ENCODE measurements around the gene LYSMD2. TPM values are rescaled to one million over a fixed set of nuclear protein-coding genes. Genes with fewer than 3 reads are reported as not detected.

Gene LYSMD2
- total RNA-seq, 2 donors from 2014 or later = 7.6 to 8.5 TPM

DNA sequence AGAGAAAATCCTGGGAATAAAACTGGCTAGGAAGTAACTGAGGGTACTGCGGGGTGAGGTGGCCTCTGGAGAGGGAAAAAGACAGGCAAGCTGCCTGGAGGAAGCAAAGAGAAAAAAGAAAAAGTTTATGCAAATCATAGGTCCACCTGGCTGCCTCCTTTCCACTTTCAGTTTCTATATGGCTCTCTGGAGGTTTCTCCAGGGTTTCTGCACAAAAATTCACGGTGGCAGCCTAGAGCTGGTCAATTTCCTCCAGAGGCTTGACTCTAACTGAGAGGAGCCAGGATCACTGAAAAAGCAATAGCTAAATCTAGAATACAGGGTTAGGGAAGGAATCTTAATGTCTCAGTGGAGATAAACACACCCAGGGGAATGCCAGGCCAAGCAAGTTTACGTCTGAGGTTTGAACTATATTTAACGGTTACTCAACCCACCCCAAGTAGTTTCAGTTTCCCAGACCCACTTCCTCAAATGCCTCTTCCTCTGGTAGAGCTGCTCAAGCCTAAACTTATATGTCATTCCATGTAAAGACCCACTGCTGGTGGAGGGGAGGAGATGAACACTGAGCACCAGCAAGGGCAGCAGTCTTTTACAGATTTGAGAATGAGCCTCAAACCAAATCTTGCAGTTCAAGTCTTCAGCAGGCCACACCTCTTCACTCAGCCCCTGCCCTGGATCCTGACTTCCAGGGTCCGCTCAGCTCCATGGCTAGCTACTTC, 5.7 kb downstream of the LYSMD2 start:
- peak; percentile 59 for DNase-seq (ENCODE audit: low spot score)
- Histone ChIP-seq H3K4me3 (peak overlapping the region in 1 of 2 donors; percentile 27), H3K9me3 (no peaks in the 10 kb centered on the region), H3K4me1 (peaks cover 0 to 40% of the 10 kb centered on the region in 2 donors), H3K36me3 (no peaks in the 10 kb centered on the region), H3K27ac (peak overlapping the region; percentile 57 to 70), H3K27me3 (no peaks in the 10 kb centered on the region)
- TF ChIP-seq, protein P1, sequence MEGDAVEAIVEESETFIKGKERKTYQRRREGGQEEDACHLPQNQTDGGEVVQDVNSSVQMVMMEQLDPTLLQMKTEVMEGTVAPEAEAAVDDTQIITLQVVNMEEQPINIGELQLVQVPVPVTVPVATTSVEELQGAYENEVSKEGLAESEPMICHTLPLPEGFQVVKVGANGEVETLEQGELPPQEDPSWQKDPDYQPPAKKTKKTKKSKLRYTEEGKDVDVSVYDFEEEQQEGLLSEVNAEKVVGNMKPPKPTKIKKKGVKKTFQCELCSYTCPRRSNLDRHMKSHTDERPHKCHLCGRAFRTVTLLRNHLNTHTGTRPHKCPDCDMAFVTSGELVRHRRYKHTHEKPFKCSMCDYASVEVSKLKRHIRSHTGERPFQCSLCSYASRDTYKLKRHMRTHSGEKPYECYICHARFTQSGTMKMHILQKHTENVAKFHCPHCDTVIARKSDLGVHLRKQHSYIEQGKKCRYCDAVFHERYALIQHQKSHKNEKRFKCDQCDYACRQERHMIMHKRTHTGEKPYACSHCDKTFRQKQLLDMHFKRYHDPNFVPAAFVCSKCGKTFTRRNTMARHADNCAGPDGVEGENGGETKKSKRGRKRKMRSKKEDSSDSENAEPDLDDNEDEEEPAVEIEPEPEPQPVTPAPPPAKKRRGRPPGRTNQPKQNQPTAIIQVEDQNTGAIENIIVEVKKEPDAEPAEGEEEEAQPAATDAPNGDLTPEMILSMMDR (IDR thresholded peaks at IDR 0.05) = no peak

DNA sequence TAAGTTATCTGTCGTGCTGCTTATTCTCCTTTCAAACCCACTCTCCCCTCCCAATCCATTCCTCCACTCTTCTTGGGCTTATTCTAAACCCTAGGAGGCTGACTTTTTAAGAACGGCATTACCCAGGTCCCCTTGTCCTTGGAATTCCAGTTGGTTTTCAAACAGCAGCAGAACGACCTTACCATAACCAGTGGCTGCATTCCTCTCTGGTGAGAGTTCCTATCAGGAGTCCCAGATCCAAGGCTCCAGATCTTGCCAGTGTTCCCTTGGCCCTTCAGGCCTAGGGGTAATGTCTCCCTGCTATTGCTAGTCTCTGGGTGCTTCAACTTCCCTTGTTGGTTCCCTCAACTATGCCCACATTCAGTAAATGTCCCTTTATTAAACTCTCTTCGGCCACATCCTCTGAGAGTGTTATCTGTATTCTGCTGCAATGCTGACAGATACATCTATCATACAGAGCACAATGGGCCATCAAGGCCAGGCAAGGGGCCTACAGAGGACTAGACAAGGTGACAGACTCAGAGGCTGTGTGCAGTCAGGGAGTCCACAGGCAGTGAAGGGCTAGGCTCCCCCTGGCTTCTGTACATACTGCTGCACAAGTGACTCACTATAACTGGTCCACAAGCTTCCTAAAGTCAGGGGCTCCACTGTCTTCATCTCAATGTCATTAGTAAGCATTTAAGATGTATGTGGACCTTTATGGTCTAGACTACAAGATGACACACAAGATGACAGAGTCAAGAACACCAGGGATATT, 10.1 kb downstream of the LYSMD2 start:
- TF ChIP-seq, protein P1 (IDR thresholded peaks at IDR 0.05) = peak in 1 of 2 donors; percentile 33
- Histone ChIP-seq H3K36me3 (no peaks in the 10 kb centered on the region), H3K27ac (no peak overlapping the region), H3K4me3 (no peak overlapping the region), H3K27me3 (no peaks in the 10 kb centered on the region), H3K9me3 (no peaks in the 10 kb centered on the region), H3K4me1 (peaks cover 0 to 49% of the 10 kb centered on the region in 2 donors)
- no peak for DNase-seq (ENCODE audit: low spot score)

DNA sequence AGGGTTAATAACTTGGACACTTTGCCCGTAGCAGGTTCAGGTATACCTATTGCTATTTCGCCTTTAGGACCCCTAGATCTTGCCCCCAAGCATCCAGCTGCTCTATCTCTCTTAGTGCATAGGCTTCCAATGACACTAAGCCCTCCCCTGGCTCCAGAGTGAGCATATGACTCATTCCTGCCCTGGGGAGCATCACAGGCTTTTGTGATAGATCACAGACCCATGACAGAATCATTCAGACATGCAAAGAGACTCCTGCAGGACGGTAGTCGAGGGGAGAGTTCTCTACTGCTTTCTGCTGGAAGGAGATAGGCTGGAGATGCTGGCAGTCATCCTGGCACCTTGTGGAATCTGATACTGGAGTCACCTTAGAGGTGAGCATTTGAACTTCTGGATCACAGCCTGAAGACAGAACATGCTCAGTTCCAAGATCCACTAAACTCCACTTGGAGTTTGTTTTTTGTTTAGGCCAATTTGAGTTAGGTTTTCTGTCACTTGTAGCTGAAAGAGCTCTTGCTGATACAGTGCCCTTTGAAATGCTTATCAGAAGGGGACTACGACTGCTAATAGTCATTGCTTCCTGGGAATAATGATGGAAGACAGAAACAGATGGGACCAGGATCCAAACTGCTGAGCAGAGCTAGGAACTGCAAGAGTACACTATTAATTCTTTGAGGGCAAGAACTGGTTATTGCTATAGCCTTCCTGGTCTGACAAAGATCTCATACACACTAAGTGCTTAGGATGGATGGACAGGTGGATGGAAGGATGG, 11.0 kb downstream of the LYSMD2 start:
- DNase-seq (ENCODE audit: low spot score) = peak; percentile 84
- TF ChIP-seq, protein P1 (IDR thresholded peaks at IDR 0.05) = no peak
- Histone ChIP-seq H3K4me1 (peaks cover 0 to 50% of the 10 kb centered on the region in 2 donors), H3K9me3 (no peaks in the 10 kb centered on the region), H3K27ac (peak overlapping the region in 1 of 2 donors; percentile 57), H3K27me3 (no peaks in the 10 kb centered on the region), H3K36me3 (no peaks in the 10 kb centered on the region), H3K4me3 (no peak overlapping the region)

DNA sequence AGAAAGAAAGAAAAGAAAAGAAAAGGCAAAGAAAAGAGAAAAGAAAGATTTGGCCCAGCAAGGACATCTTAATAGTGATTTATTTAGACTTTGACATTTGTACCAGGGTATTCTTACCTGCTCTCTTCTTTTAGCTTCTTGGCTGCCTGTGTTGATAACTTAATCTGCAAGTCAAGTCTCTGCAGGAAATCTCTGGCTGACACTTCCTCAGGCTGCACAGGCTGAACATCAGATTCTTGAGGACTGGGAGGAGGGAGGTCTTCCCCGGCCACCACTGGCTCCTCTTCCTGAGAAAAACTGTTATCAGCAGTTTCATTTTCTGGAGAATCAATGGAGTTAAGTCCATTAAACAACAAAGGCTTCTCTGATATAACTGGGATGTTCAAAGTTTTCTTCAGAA, 12.8 kb downstream of the LYSMD2 start:
- Histone ChIP-seq H3K27ac (no peak overlapping the region), H3K9me3 (no peaks in the 10 kb centered on the region), H3K27me3 (no peaks in the 10 kb centered on the region), H3K4me3 (no peak overlapping the region), H3K36me3 (no peaks in the 10 kb centered on the region), H3K4me1 (peaks cover 0 to 49% of the 10 kb centered on the region in 2 donors)
- TF ChIP-seq, protein P1 (IDR thresholded peaks at IDR 0.05) = no peak
- DNase-seq (ENCODE audit: low spot score) = no peak

DNA sequence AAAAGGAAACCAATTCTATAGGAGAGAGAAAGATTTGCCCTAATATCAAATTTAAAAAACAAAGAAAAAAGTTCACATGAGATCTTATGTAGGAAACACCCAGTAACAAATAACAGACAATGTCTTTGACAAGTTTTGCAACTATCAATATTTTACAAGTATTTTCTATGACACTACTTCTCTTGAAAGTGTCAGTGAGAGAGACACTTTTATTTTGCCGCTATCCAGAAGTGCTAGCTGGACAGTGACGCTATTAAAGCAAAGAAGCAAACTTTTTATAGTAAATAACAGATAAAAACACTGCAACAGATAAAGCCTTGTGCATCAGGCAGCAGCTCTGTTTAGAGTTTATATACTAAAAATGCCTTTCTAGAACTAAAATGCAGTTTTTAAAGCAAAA, 13.3 kb downstream of the LYSMD2 start:
- DNase-seq (ENCODE audit: low spot score) = no peak
- H3K36me3 ChIP-seq = no peaks in the 10 kb centered on the region
- H3K27me3 ChIP-seq = no peaks in the 10 kb centered on the region
- peaks cover 0 to 49% of the 10 kb centered on the region in 2 donors for H3K4me1 ChIP-seq
- TF ChIP-seq, protein P1 (IDR thresholded peaks at IDR 0.05) = no peak
- H3K27ac ChIP-seq = no peak overlapping the region
- no peaks in the 10 kb centered on the region for H3K9me3 ChIP-seq
- no peak overlapping the region for H3K4me3 ChIP-seq

Measured in right atrium auricular region (tissue), 2 donors.